ENCODE data around the gene HBQ1.
"Not testable (repeated sequence)": the region's sequence is repeated elsewhere in the genome, so short reads cannot be mapped to it uniquely, and the experiment has no call there.

Gene HBQ1

GRCh38 chr16:189604-190186 is 9.4 kb downstream of the HBQ1 start:
- DNase-seq (ENCODE audit: low read depth): no peak
- TF ChIP-seq, protein P1, sequence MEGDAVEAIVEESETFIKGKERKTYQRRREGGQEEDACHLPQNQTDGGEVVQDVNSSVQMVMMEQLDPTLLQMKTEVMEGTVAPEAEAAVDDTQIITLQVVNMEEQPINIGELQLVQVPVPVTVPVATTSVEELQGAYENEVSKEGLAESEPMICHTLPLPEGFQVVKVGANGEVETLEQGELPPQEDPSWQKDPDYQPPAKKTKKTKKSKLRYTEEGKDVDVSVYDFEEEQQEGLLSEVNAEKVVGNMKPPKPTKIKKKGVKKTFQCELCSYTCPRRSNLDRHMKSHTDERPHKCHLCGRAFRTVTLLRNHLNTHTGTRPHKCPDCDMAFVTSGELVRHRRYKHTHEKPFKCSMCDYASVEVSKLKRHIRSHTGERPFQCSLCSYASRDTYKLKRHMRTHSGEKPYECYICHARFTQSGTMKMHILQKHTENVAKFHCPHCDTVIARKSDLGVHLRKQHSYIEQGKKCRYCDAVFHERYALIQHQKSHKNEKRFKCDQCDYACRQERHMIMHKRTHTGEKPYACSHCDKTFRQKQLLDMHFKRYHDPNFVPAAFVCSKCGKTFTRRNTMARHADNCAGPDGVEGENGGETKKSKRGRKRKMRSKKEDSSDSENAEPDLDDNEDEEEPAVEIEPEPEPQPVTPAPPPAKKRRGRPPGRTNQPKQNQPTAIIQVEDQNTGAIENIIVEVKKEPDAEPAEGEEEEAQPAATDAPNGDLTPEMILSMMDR (conservative IDR thresholded peaks at IDR 0.05; ENCODE audit: low read depth, low read length): no peak
- no peak overlapping the region for H3K4me3 ChIP-seq (ENCODE audit: low read depth, low read length)

DNA sequence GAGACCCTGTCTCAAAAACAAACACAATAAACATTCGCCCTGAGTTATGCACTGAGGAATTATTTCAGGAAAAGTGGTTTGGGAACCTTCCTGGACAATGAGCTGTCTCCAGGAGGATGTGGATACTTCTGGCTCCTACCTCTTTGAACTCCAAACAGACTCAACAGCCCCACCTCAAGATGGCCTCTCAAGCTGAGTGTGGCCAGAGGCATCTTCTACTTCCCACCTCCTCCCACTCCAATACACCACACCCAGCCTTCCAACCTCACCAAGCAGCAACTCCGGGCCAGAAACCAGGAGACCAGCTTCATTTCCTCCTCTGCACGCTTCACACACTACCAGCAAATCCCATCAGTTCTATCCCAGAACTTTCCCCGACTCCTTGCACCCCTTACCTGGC is 11.6 kb downstream of the HBQ1 start:
- TF ChIP-seq, protein P1 (conservative IDR thresholded peaks at IDR 0.05; ENCODE audit: low read depth, low read length): no peak
- H3K4me3 ChIP-seq (ENCODE audit: low read depth, low read length): no peak overlapping the region
- no peak for DNase-seq (ENCODE audit: low read depth)

- H3K4me3 ChIP-seq (ENCODE audit: low read depth, low read length): no peak overlapping the region
- no peak for DNase-seq (ENCODE audit: low read depth)
- TF ChIP-seq, protein P1 (conservative IDR thresholded peaks at IDR 0.05; ENCODE audit: low read depth, low read length): no peak
Measured at GRCh38 chr16:192686-193085, 12.4 kb downstream of the HBQ1 start.

GRCh38 chr16:193441-193840 is 13.2 kb downstream of the HBQ1 start:
- TF ChIP-seq, protein P1 (conservative IDR thresholded peaks at IDR 0.05; ENCODE audit: low read depth, low read length): no peak
- no peak overlapping the region for H3K4me3 ChIP-seq (ENCODE audit: low read depth, low read length)

GRCh38 chr16:194516-194915 is 14.3 kb downstream of the HBQ1 start:
- TF ChIP-seq, protein P1 (conservative IDR thresholded peaks at IDR 0.05; ENCODE audit: low read depth, low read length): no peak

More at GRCh38 chr16:193441-193840, 13.2 kb downstream of the HBQ1 start:
- DNase-seq (ENCODE audit: low read depth): no peak

GRCh38 chr16:200388-200787 is 20.1 kb downstream of the HBQ1 start:
- no peak overlapping the region for H3K4me3 ChIP-seq (ENCODE audit: low read depth, low read length)
- peak; percentile 75 for DNase-seq (ENCODE audit: low read depth)
- TF ChIP-seq, protein P1 (conservative IDR thresholded peaks at IDR 0.05; ENCODE audit: low read depth, low read length): no peak

More at GRCh38 chr16:194516-194915, 14.3 kb downstream of the HBQ1 start:
- DNase-seq (ENCODE audit: low read depth): peak; percentile 75
- no peak overlapping the region for H3K4me3 ChIP-seq (ENCODE audit: low read depth, low read length)

- TF ChIP-seq, protein P1 (conservative IDR thresholded peaks at IDR 0.05; ENCODE audit: low read depth, low read length): no peak
- H3K4me3 ChIP-seq (ENCODE audit: low read depth, low read length): no peak overlapping the region
- no peak for DNase-seq (ENCODE audit: low read depth)
Measured at GRCh38 chr16:203246-203645, 23.0 kb downstream of the HBQ1 start.

DNA sequence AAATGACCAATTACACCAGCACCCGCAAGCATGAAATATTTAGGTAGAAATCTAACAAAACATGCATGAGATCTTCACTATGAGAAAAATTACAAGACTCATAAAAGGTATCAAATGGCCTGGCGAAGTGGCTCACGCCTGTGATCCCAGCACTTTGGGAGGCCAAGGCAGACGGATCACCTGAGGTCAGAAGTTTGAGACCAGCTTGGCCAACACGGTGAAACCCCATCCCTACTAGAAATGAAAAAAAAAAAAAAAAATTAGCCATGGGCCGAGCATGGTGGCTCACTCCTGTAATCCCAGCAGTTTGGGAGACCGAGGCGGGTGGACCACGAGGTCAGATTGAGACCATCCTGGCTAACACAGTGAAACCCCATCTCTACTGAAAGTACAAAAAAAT is 23.8 kb downstream of the HBQ1 start:
- DNase-seq (ENCODE audit: low read depth); H3K4me3 ChIP-seq (ENCODE audit: low read depth, low read length): not testable (repeated sequence)

- DNase-seq (ENCODE audit: low read depth): not testable (repeated sequence)
Measured at GRCh38 chr16:209359-209758, 29.1 kb downstream of the HBQ1 start.

DNA sequence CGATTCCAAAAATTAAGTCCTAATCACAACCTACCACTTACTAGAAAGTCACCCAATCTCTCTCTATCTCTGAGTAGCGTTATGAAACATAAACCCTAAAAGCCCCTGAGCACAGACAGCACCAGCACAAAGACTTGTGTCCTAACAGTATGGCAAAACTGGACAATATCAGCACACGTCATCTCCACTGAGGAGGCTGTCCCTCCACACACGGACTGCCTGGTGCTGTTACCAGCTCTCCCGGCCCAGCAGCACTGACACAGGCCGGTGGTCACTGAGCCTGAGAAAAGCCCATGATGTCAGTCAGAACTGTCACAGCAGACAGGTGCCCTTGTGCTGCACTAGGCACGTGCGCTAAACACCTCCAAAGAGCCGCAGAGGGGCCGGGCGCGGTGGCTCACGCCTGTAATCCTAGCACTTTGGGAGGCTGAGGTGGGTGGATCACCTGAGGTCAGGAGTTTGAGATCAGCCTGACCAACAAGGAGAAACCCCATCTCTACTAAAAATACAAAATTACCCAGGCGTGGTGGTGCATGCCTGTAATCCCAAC is 31.4 kb downstream of the HBQ1 start:
- DNase-seq (ENCODE audit: low read depth); H3K4me3 ChIP-seq (ENCODE audit: low read depth, low read length): not testable (repeated sequence)

More at GRCh38 chr16:209359-209758, 29.1 kb downstream of the HBQ1 start:
- not testable (repeated sequence) for H3K4me3 ChIP-seq (ENCODE audit: low read depth, low read length)
